HG03457 (cell line): Measurements from ENCODE around the gene MLIP.

Source experiments
- ATAC-seq: cut with Tn5 transposase; IDR thresholded peaks from one replicate; pipeline ENCODE4 v1.9.1; 2021; ENCODE audit warnings: moderate number of reproducible peaks; ENCODE audit not compliant: unreplicated experiment

MLIP gene

GRCh38 chr6:54096811-54097210 lies 14.4 kb upstream of the MLIP start:
- ATAC-seq = no peak

GRCh38 chr6:54097753-54098152 lies 13.5 kb upstream of the MLIP start:
- no peak for ATAC-seq

GRCh38 chr6:54098450-54099044 lies 12.7 kb upstream of the MLIP start:
- ATAC-seq = no peak

- no peak for ATAC-seq
These were observed 12.0 kb upstream of the MLIP start for GRCh38 chr6:54099225-54099624.

- ATAC-seq = peak; percentile 96
These were observed 10.7 kb upstream of the MLIP start for GRCh38 chr6:54100411-54101006.

GRCh38 chr6:54102238-54102637 lies 9.0 kb upstream of the MLIP start:
- ATAC-seq = no peak

- no peak for ATAC-seq
These were observed 7.7 kb upstream of the MLIP start for GRCh38 chr6:54103497-54103896.

GRCh38 chr6:54106727-54107126 lies 4.5 kb upstream of the MLIP start:
- ATAC-seq = no peak

GRCh38 chr6:54107470-54108090 lies 3.7 kb upstream of the MLIP start:
- no peak for ATAC-seq

- ATAC-seq = no peak
These were observed 3.0 kb upstream of the MLIP start for GRCh38 chr6:54108271-54108670.

- no peak for ATAC-seq
These were observed 1.7 kb upstream of the MLIP start for GRCh38 chr6:54109586-54109985.

GRCh38 chr6:54112151-54112650 lies 958 bp downstream of the MLIP start:
- no peak for ATAC-seq

GRCh38 chr6:54114991-54115390 lies 3.7 kb downstream of the MLIP start:
- ATAC-seq = no peak

GRCh38 chr6:54115966-54116365 lies 4.7 kb downstream of the MLIP start:
- ATAC-seq = no peak

- ATAC-seq = no peak
These were observed 6.9 kb downstream of the MLIP start for GRCh38 chr6:54118117-54118516.

- no peak for ATAC-seq
These were observed 14.2 kb downstream of the MLIP start for GRCh38 chr6:54125493-54125892.

- no peak for ATAC-seq
These were observed 18.9 kb downstream of the MLIP start for GRCh38 chr6:54130179-54130578.

GRCh38 chr6:54132587-54132986 lies 21.3 kb downstream of the MLIP start:
- ATAC-seq = no peak

GRCh38 chr6:54133186-54133585 lies 21.9 kb downstream of the MLIP start:
- no peak for ATAC-seq

- ATAC-seq = no peak
These were observed 23.7 kb downstream of the MLIP start for GRCh38 chr6:54134935-54135334.

- no peak for ATAC-seq
These were observed 24.6 kb downstream of the MLIP start for GRCh38 chr6:54135665-54136369.

- ATAC-seq = no peak
These were observed 27.6 kb downstream of the MLIP start for GRCh38 chr6:54138795-54139194.
